ENCODE data around the gene CEBPZ.
A peak's percentile ranks its signal among the peaks of the same experiment; 100 is the strongest.

DNA sequence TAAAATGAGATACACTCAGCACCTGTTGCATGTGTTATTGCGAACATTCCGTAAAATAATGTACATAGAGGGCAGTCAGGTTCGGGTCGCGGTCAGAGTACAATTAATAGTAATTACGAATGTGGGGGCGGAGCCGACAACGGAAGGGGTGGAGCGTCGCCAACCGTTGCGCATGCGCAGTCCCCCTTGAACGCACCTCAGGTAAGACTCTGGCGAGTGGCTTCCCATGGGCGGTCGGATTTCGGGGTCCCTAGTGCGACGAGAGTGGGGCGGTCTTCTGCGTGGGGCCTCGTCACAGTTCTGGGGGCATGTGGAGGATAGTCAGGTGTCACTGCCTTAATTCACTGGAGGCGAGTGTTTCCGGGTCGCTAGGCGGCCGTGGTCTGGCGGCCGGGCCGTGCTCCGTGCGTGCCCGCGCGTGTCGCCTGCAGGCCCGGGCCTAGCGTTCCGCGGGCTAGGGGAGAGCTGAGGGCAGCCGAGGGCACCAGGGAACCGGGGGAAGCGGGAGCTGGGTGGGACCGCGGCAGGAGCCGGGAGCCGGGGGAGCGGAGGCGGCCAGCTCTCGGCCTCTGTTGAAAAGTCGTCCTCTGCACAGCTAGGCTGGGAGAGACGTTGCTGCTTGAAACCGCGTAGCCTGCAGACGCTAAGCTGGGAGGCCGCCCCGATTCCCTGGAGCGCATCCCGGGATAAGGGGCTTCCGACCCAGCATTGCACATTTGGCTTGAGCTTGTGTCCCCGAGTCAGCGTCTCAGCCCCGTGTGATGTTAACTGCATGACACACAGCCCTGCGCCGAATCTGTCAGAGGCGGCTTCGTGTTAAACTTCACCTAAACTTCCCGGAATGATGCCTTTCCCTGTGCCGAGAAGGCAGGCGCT is 34.8 kb downstream of the CEBPZ start, which contains the start of gene CEBPZOS:
- TF ChIP-seq, protein P1, sequence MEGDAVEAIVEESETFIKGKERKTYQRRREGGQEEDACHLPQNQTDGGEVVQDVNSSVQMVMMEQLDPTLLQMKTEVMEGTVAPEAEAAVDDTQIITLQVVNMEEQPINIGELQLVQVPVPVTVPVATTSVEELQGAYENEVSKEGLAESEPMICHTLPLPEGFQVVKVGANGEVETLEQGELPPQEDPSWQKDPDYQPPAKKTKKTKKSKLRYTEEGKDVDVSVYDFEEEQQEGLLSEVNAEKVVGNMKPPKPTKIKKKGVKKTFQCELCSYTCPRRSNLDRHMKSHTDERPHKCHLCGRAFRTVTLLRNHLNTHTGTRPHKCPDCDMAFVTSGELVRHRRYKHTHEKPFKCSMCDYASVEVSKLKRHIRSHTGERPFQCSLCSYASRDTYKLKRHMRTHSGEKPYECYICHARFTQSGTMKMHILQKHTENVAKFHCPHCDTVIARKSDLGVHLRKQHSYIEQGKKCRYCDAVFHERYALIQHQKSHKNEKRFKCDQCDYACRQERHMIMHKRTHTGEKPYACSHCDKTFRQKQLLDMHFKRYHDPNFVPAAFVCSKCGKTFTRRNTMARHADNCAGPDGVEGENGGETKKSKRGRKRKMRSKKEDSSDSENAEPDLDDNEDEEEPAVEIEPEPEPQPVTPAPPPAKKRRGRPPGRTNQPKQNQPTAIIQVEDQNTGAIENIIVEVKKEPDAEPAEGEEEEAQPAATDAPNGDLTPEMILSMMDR (IDR thresholded peaks at IDR 0.05) = no peak
- peak in 3 of 4 donors; percentile 70 to 91 (median 71) for TF ChIP-seq POLR2A (IDR thresholded peaks at IDR 0.05)

Data from esophagus squamous epithelium (tissue), 4 donors.